NT2/D1 (cell line): ENCODE measurements around the gene JUNB.

ENCODE experiments used
- SUZ12 ChIP-seq: IDR thresholded peaks from 2 replicates; pipeline ENCODE4 v1.6.1; 2011; ENCODE audit not compliant: insufficient read length, insufficient read depth; ENCODE audit errors: extremely low read depth
- ZNF274 ChIP-seq: IDR thresholded peaks from 2 replicates; pipeline ENCODE4 v1.6.1; 2011; ENCODE audit warnings: mild to moderate bottlenecking, low read depth, low read length

DNA sequence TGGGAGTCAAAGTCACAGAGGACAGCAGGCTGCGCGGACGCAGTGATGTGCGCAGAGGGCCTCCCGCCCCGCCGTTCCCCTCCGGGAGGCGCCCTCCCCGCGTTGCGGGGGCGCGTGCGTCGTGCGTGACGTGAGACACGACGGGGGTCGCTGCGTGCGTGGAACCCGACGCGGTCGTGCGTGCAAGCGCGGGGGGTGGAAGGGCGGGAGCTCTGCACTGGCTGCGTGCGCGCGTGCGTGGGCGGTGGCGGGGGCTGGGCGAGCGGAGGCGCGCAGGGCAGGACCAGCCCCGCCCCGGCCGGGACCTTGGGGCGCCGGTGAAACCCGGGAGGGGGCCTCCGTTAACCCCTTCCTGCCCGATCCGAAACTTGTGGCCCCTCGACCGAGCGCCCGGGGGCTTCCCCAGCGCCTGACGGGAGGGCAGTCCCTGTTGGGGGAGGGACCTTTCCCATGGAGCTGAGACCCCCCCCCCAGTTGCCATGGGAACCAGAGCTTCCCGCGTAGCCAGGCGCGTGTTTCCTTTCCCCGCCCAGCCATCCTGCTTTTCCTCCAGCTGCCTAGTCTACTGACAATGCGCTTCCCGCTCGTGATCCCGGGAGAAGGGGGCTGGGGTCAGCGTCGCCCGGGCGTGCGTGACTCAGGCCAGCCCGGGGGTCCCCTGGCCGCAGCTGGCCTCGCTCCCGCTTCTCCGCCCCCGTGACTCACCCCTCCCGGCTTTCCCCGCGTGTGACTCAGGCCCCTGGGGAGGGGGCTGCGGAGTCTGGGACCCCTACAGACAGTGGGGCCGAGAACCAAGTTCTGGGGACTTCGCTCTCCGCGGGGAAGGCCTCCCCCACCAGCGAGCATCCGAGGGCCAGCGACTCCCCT lies 8.6 kb upstream of the JUNB start:
- TF ChIP-seq ZNF274 (no peak), SUZ12 (no peak)
